Activated naive CD4-positive, alpha-beta T cell treated with anti-CD3 and anti-CD28 coated beads for 36 hours (primary cell): Measurements from ENCODE around the gene GPT2. TPM values are rescaled to one million over a fixed set of nuclear protein-coding genes. Genes with fewer than 3 reads are reported as not detected.
"Not testable (repeated sequence)": the region's sequence is repeated elsewhere in the genome, so short reads cannot be mapped to it uniquely, and the experiment has no call there.

Experiments
- CTCF ChIA-PET: fragments of 350-600 bp; sonication (Branson Sonifier 250); formaldehyde crosslinking; loops from one replicate; lab custom pipeline; 2021; ENCODE audit warnings: antibody characterized with exemption; lab: Charles Lee
- DNase-seq: peaks from one replicate; pipeline ENCODE4 v3.0.0-alpha.2; 2020
- H3K27ac Mint-ChIP-seq: one replicate; pipeline ENCODE4 v1.8.0; 2021; ENCODE audit warnings: mild to moderate bottlenecking, mixed read lengths
- H3K27me3 Mint-ChIP-seq: one replicate; pipeline ENCODE4 v1.8.0; 2021; ENCODE audit warnings: low read depth, mixed read lengths
- H3K36me3 Mint-ChIP-seq: one replicate; pipeline ENCODE4 v1.8.0; 2021; ENCODE audit warnings: low read depth, mixed read lengths
- H3K4me1 Mint-ChIP-seq: one replicate; pipeline ENCODE4 v1.8.0; 2021; ENCODE audit warnings: low read depth, mixed read lengths
- H3K4me3 Mint-ChIP-seq: one replicate; pipeline ENCODE4 v1.8.0; 2021; ENCODE audit warnings: mild to moderate bottlenecking, moderate library complexity, mixed read lengths
- H3K9me3 Mint-ChIP-seq: one replicate; pipeline ENCODE4 v1.8.0; 2021; ENCODE audit warnings: mixed read lengths
- intact Hi-C: fragments of 100-400 bp; cut with micrococcal nuclease; formaldehyde crosslinking; loops from one replicate; pipeline ENCODE4 v1.15.1; 2023
- total RNA-seq, 2 experiments: library from RNA; stranded (reverse); gene quantifications; one replicate each; pipeline ENCODE4 v1.2.3, GENCODE V29; 2021

Gene GPT2
- total RNA-seq, 2 experiments from 2014 or later = 15.5 to 18.6 TPM

GRCh38 chr16:46932802-46933201 lies 48.6 kb downstream of the GPT2 start:
- Mint-ChIP-seq H3K9me3 (no peaks in the 10 kb centered on the region), H3K4me1 (no peaks in the 10 kb centered on the region), H3K36me3 (peaks cover 7% of the 10 kb centered on the region), H3K4me3 (no peak overlapping the region), H3K27ac (no peak overlapping the region), H3K27me3 (no peaks in the 10 kb centered on the region)
- intact Hi-C loops = no loop called here
- DNase-seq = no peak
- CTCF ChIA-PET = interaction anchor here (0.7 to 1.6 kb wide), 2 partner anchors 79 to 1205 kb away, joined by 5 to 6 read pairs; no protein-coding TSS in a partner anchor

GRCh38 chr16:46937536-46937935 lies 53.4 kb downstream of the GPT2 start:
- DNase-seq = no peak
- H3K27me3 Mint-ChIP-seq = no peaks in the 10 kb centered on the region
- no peaks in the 10 kb centered on the region for H3K36me3 Mint-ChIP-seq
- H3K27ac Mint-ChIP-seq = no peak overlapping the region
- H3K4me1 Mint-ChIP-seq = peaks cover 4% of the 10 kb centered on the region
- intact Hi-C loops = no loop called here
- H3K4me3 Mint-ChIP-seq = no peak overlapping the region
- CTCF ChIA-PET = interaction anchor here (0.6 kb wide), 1 partner anchor 240 kb away, joined by 3 read pairs; no protein-coding TSS in a partner anchor
- no peaks in the 10 kb centered on the region for H3K9me3 Mint-ChIP-seq

GRCh38 chr16:46944713-46945112 lies 60.6 kb downstream of the GPT2 start:
- DNase-seq, intact Hi-C loops, H3K9me3 Mint-ChIP-seq, H3K36me3 Mint-ChIP-seq, H3K27ac Mint-ChIP-seq, H3K4me3 Mint-ChIP-seq, H3K27me3 Mint-ChIP-seq: not testable (repeated sequence)
- peaks cover 22% of the 10 kb centered on the region for H3K4me1 Mint-ChIP-seq
- CTCF ChIA-PET = interaction anchor here (0.6 to 1.6 kb wide), 2 partner anchors 31 to 1213 kb away, joined by 3 read pairs; no protein-coding TSS in a partner anchor

GRCh38 chr16:46947900-46948547 lies 63.9 kb downstream of the GPT2 start:
- H3K4me3 Mint-ChIP-seq = no peak overlapping the region
- intact Hi-C loops = loop anchor here (1.0 to 2.0 kb wide), 5 partner anchors 70 to 1209 kb away; no protein-coding TSS in a partner anchor

GRCh38 chr16:46948548-46949166 lies 64.5 kb downstream of the GPT2 start:
- CTCF ChIA-PET = interaction anchor here (0.8 to 1.8 kb wide), 6 partner anchors 19 to 1216 kb away, joined by 3 to 7 read pairs (median 4); partner anchors contain the start of gene DNAJA2
- Mint-ChIP-seq H3K27ac (no peak overlapping the region), H3K4me1 (peaks cover 9% of the 10 kb centered on the region), H3K36me3 (no peaks in the 10 kb centered on the region), H3K27me3 (no peaks in the 10 kb centered on the region), H3K9me3 (no peaks in the 10 kb centered on the region), H3K4me3 (no peak overlapping the region)
- DNase-seq = no peak
- intact Hi-C loops = loop anchor here (1.0 to 2.0 kb wide), 3 partner anchors 166 to 1208 kb away; no protein-coding TSS in a partner anchor

More at GRCh38 chr16:46947900-46948547, 63.9 kb downstream of the GPT2 start:
- CTCF ChIA-PET = interaction anchor here (0.8 to 1.8 kb wide), 8 partner anchors 18 to 1217 kb away, joined by 3 to 7 read pairs (median 4); partner anchors contain the start of gene DNAJA2
- no peaks in the 10 kb centered on the region for H3K9me3 Mint-ChIP-seq
- H3K27ac Mint-ChIP-seq = no peak overlapping the region
- H3K4me1 Mint-ChIP-seq = peaks cover 14% of the 10 kb centered on the region
- DNase-seq = peak; percentile 63
- H3K27me3 Mint-ChIP-seq = no peaks in the 10 kb centered on the region
- H3K36me3 Mint-ChIP-seq = peaks cover 2% of the 10 kb centered on the region

GRCh38 chr16:46949241-46949892 lies 65.2 kb downstream of the GPT2 start:
- Mint-ChIP-seq H3K27ac (no peak overlapping the region), H3K27me3 (no peaks in the 10 kb centered on the region), H3K4me3 (no peak overlapping the region), H3K4me1 (peaks cover 9% of the 10 kb centered on the region), H3K36me3 (no peaks in the 10 kb centered on the region), H3K9me3 (no peaks in the 10 kb centered on the region)
- intact Hi-C loops = loop anchor here (1.0 to 2.0 kb wide), 2 partner anchors 165 to 1207 kb away; no protein-coding TSS in a partner anchor
- CTCF ChIA-PET = interaction anchor here (1.2 to 2.1 kb wide), 5 partner anchors 19 to 1215 kb away, joined by 4 to 7 read pairs (median 5); no protein-coding TSS in a partner anchor
- peak; percentile 46 for DNase-seq

GRCh38 chr16:46950009-46950408 lies 65.8 kb downstream of the GPT2 start:
- DNase-seq = no peak
- Mint-ChIP-seq H3K4me1 (peaks cover 9% of the 10 kb centered on the region), H3K27ac (no peak overlapping the region), H3K27me3 (no peaks in the 10 kb centered on the region), H3K36me3 (peaks cover 4% of the 10 kb centered on the region), H3K4me3 (no peak overlapping the region), H3K9me3 (no peaks in the 10 kb centered on the region)
- intact Hi-C loops = no loop called here
- CTCF ChIA-PET = interaction anchor here (2.1 kb wide), 1 partner anchor 20 kb away, joined by 4 read pairs; no protein-coding TSS in a partner anchor

GRCh38 chr16:46954562-46954961 lies 70.4 kb downstream of the GPT2 start:
- no peak overlapping the region for H3K4me3 Mint-ChIP-seq
- intact Hi-C loops = loop anchor here (2.0 kb wide), 1 partner anchor 16 kb away; no protein-coding TSS in a partner anchor
- CTCF ChIA-PET = interaction anchor here (1.0 to 1.1 kb wide), 2 partner anchors 25 to 280 kb away, joined by 3 to 5 read pairs; no protein-coding TSS in a partner anchor
- H3K27ac Mint-ChIP-seq = no peak overlapping the region
- peaks cover 29% of the 10 kb centered on the region for H3K36me3 Mint-ChIP-seq
- DNase-seq = no peak
- H3K4me1 Mint-ChIP-seq = peaks cover 15% of the 10 kb centered on the region
- no peaks in the 10 kb centered on the region for H3K9me3 Mint-ChIP-seq
- no peaks in the 10 kb centered on the region for H3K27me3 Mint-ChIP-seq

GRCh38 chr16:46961373-46962353 lies 77.5 kb downstream of the GPT2 start:
- H3K4me1 Mint-ChIP-seq = peaks cover 43% of the 10 kb centered on the region
- no peaks in the 10 kb centered on the region for H3K27me3 Mint-ChIP-seq
- no peak overlapping the region for H3K4me3 Mint-ChIP-seq
- peaks cover 51% of the 10 kb centered on the region for H3K36me3 Mint-ChIP-seq
- H3K27ac Mint-ChIP-seq = peak overlapping the region; percentile 78
- DNase-seq = peak; percentile 40
- no peaks in the 10 kb centered on the region for H3K9me3 Mint-ChIP-seq
- intact Hi-C loops = loop anchor here (1.0 to 2.0 kb wide), 2 partner anchors 11 to 15 kb away; no protein-coding TSS in a partner anchor
- CTCF ChIA-PET = interaction anchor here (0.6 to 0.9 kb wide), 3 partner anchors 52 to 300 kb away, joined by 3 read pairs; no protein-coding TSS in a partner anchor

- Mint-ChIP-seq H3K27ac (peak overlapping the region; percentile 78), H3K4me3 (no peak overlapping the region), H3K36me3 (peaks cover 50% of the 10 kb centered on the region), H3K27me3 (no peaks in the 10 kb centered on the region), H3K9me3 (no peaks in the 10 kb centered on the region), H3K4me1 (peaks cover 42% of the 10 kb centered on the region)
- DNase-seq = no peak
- CTCF ChIA-PET = interaction anchor here (0.5 to 1.3 kb wide), 5 partner anchors 17 to 109 kb away, joined by 3 to 4 read pairs (median 3); no protein-coding TSS in a partner anchor
- intact Hi-C loops = loop anchor here (2.0 kb wide), 1 partner anchor 14 kb away; no protein-coding TSS in a partner anchor
Measured at GRCh38 chr16:46962629-46963028, 78.5 kb downstream of the GPT2 start.

GRCh38 chr16:46968063-46968435 lies 83.9 kb downstream of the GPT2 start:
- H3K36me3 Mint-ChIP-seq = peaks cover 47% of the 10 kb centered on the region
- intact Hi-C loops = no loop called here
- peak overlapping the region; percentile 36 for H3K27ac Mint-ChIP-seq
- no peak for DNase-seq
- peaks cover 56% of the 10 kb centered on the region for H3K4me1 Mint-ChIP-seq
- CTCF ChIA-PET = no interaction called here
- no peaks in the 10 kb centered on the region for H3K27me3 Mint-ChIP-seq
- H3K4me3 Mint-ChIP-seq = no peak overlapping the region
- no peaks in the 10 kb centered on the region for H3K9me3 Mint-ChIP-seq
